IMR-90 (cell line): Measurements from ENCODE around the gene CIBAR2.

Experiments
- CEBPB ChIP-seq: IDR thresholded peaks from 2 replicates; pipeline ENCODE4 v1.6.1; 2012; ENCODE audit warnings: low read depth, low read length, improper control_type of control experiment
- CHD1 ChIP-seq: IDR thresholded peaks from 2 replicates; pipeline ENCODE4 v1.6.1; 2012; ENCODE audit warnings: low read depth, low read length, improper control_type of control experiment
- CTCF ChIP-seq: conservative IDR thresholded peaks from 2 replicates; pipeline ENCODE4 v1.5.1; 2012; ENCODE audit warnings: mild to moderate bottlenecking, low read depth, low read length, improper control_type of control experiment
- ELK1 ChIP-seq: fragments of 150-350 bp; IDR thresholded peaks from 2 replicates; pipeline ENCODE4 v1.6.1; 2016; ENCODE audit warnings: low read depth, mild to moderate bottlenecking, low read length, moderate library complexity, borderline replicate concordance
- POLR2A ChIP-seq: IDR thresholded peaks from 2 replicates; pipeline ENCODE4 v1.6.1; 2012; ENCODE audit warnings: mild to moderate bottlenecking, low read depth, low read length
- RAD21 ChIP-seq: IDR thresholded peaks from 2 replicates; pipeline ENCODE4 v1.6.1; 2012; ENCODE audit warnings: low read length, improper control_type of control experiment
- RFX5 ChIP-seq: IDR thresholded peaks from 2 replicates; pipeline ENCODE4 v1.8.0; 2012; ENCODE audit warnings: low read depth, mild to moderate bottlenecking, low read length, moderate library complexity

- TF ChIP-seq CTCF (no peak), RAD21 (no peak), POLR2A (no peak), RFX5 (no peak), ELK1 (no peak), CHD1 (no peak), CEBPB (no peak)
These were observed 39.3 kb downstream of the CIBAR2 start for GRCh38 chr16:85072947-85073346.
